RCC 7860 (cell line): Measurements from ENCODE around the gene CFAP45.

ENCODE experiments used
- DNase-seq: peaks from one replicate; pipeline ENCODE4 v3.0.0-alpha.2; 2015; ENCODE audit warnings: low spot score
- FAIRE-seq: peaks from 2 replicates; lab custom pipeline; 2012; peaks lifted over from hg19 to GRCh38; lab: Jason Lieb, UNC

The CFAP45 gene

DNA sequence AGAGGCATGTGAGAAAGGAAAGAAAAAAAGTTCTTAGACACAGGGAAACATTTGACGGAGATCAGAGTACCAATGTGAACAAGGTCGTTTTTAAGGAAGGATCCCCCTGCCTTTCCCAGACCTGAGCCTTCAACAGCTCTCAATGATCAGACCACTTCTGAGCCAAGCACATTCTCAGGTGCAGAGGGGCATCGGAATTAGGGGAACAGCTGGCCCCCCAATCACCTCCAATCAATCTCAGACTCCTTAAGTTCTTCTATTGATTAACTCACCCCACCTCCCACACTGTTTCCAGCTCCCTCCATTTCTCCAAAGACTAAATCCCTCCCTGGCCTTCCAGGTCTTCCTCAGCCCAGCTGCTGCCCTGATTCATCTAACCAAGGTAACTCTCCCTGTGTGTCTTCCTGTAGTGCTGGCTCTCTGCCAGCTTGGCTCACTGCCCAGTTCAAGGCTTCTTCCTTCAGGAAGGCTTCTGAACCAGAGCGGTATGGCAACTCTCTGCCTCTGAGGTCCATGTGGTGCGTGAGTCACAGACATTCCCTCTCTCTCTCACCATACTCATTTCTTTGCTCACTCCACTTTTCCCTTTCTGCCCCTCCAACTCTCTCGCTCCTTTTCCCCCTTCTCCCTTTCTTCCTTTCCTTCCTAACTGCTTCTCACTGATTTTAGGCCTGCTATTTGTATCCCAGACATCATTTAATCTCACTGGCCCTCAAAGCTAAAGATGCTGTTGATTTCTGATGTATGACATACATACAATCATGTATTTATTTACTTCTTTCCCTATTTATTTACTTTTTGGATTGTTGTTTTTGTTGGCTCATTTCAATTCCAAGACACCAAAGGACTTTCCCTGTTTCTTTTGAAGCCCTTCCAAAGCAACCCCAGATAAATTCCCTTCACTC is 18.1 kb downstream of the CFAP45 start:
- DNase-seq: peak; percentile 100
- peak; percentile 98 for FAIRE-seq

DNA sequence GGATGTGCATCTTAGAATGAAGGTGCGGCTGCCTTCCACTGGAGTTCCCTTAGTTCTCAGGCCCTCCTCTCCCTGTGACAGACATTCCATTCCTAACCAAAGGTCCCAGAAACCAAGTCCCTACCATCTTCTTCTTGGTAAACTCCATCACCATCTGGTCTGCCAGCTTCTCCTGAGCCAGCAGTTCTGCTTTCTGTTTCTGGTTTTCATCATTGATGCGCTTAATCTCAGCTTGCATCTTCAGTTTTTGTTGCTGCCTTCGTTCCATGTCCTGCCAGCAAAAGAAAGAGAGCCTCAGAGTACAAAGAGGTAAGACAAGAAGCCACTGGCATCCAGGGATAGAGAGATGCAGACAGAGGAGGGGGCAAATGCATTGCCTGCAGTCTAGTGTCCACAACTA is 19.5 kb downstream of the CFAP45 start:
- no peak for DNase-seq
- no peak for FAIRE-seq

DNA sequence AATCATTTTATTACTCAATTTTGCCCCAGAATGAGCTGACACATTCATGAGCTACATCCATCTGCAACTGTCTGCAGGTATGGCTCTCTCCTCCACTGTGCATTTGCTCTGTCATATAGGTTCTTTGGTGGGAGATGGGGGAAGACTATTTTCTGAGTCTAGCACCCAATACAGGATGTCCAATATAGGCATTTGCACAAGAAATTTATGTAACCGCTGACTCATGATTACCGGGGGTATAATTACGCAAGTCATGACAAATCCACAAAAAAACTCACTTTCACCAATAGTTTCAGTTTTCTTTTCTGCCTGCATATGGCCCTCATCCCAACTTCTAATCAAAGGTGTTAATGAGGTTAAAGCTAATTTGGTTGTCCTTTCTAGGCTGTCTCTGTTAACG is 20.0 kb downstream of the CFAP45 start:
- no peak for FAIRE-seq
- peak; percentile 34 for DNase-seq

DNA sequence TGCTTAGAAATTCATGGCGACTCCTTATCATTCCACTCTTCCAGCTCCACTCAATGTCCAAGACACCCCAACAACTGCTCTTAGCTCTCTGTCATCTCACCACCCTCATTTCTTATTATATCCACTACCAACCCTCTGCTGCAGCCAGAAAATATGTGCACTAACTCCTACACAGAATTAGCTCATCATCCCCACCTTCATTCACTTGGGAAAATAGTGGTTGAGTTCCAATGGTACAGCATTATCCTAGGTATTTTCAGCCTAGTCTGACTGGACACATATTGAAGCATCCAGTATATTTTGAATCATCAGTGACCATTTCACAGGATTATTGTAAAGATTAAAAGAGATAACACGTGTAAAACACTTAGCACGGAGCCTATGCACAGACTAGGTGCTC is 20.8 kb downstream of the CFAP45 start:
- no peak for DNase-seq

DNA sequence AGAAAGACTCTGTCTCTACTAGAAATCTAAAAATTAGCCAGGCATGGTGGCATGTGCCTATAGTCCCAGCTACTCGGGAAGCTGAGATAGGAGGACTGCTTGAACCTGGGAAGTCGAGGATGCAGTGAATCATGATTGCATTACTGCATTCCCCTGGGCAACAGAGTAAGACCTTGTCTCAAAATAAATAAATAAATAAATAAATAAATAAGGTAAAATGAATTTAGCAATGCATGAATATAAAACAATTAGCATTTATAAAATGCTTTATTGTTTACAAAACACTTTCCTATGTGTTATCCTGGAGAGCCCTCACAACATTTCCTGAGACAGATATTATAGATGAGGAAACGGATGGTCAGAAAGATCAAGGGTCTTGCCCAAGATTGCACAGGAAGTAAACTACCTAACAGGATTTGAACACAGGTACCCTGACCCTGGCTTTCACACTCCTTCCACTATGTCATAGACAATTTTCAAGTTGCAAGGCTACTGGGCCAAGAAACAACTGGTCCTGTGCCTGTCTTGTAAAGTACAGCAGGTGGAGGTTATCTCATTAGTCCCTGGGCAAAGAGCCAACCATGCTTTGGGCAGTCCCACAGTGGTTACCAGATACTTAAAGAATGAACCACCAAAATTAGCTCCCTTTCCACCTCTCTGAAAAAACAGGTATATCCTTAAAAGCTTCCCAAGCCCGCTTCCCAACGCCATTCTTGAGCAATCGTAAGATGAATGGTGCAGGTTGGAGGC is 22.1 kb downstream of the CFAP45 start:
- DNase-seq (no peak), FAIRE-seq (no peak)

More for the DNA sequence above, 20.8 kb downstream of the CFAP45 start:
- no peak for FAIRE-seq

DNA sequence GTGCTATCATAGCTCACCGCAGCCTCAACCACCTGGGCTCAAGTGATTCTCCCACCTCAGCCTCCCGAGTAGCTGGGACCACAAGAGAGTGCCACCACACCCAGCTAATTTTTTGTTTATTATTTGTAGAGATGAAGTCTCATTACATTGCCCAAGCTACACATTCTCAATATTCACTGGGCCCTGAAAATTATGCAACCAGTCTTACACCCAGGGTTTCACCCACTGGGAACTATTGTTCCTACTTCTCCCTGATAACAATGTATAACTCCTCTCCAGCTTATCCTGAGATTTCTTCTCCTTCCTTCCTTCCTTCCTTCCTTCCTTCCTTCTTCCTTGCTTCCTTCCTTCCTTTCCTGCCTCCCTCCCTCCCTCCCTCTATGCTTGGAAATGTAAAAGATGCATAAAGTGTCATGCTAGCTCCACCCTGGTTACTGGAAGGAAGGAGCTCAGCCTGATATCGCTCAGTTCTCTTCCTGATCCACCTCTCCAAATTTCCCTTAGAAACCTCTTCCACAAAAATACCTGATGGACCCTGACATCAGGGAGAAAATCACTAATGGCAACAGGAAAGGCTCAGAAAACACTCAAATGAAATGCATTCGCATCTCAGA is 26.3 kb downstream of the CFAP45 start:
- FAIRE-seq (no peak), DNase-seq (no peak)

DNA sequence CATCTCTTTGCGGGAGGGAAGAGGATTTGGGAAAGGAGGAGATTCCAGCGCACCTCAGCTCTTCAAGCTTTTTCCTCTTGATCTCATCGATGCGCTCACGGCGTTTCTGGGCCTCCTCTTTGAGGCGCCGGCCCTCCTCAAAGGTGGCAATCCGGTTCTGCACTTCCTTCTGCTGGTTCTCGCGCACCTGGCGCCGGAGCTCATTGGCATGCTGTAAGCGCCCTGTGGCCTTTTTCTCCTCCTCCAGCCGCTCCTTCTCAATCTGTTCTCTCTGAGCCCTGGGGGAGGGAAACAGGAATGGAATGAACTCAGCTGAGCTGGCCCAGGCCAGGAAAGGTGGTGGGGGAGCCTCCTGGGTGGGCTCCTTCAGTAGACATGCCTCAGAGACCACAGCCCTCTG is 27.1 kb downstream of the CFAP45 start:
- DNase-seq (no peak), FAIRE-seq (no peak)

DNA sequence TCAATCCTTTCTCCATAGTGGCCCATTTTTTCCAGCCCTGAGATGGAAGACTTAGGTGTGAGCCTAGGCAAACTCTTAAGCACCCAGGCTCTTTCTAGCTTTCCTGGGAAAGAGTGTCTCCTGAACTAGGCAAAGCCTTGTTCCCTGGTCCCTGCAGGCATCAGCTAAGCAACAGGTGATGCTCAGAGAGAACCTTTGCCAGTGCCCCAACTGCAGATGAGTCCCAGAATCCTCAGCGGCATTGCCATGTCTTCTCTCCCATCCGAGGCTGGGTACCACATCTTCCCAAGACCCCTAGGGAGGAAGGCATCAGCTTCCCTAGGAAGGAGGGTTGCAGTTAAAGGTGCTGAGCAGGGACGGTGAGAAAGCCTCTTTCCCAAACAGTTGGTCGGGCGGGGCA is 29.3 kb downstream of the CFAP45 start:
- no peak for FAIRE-seq
- DNase-seq: no peak

DNA sequence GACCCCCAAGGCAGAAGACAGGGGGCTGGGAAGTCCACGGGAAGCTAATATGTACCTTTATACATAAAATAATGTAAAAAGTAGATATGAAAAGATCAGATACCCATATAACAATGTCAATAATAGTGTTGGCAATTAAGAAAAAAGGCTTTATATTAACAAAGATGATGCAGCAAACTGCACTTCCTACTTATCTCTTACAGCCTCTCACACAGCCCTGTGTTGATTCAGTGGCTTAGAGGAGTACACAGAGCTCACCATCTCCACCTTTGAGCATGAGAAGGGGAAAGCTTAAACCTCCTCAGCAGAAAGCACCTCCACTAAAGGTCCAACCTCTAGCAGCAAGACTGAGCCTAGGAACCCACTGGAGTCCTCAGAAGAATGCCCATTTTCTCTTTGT is 30.4 kb downstream of the CFAP45 start:
- FAIRE-seq (no peak), DNase-seq (no peak)

DNA sequence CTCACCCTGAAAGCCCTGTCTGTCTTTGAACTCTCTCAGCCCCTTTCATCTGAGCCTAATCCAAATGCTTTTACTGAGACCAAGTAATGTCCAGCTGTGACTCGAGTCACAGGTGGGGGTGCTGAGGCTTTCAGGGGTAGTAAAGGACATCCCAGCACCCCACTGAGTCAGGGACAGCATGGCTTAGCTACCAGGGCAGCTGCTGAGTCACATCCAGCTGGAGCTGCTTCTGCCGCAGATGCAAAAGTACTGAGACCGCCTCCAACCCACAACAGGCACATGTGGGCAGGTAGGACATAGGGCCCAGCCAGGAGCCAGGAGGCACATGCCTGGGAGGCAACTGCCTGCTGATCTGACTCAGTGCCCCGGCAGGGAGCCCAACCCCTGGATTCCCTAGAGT is 30.8 kb downstream of the CFAP45 start:
- FAIRE-seq (peak; percentile 89), DNase-seq (peak; percentile 90)

DNA sequence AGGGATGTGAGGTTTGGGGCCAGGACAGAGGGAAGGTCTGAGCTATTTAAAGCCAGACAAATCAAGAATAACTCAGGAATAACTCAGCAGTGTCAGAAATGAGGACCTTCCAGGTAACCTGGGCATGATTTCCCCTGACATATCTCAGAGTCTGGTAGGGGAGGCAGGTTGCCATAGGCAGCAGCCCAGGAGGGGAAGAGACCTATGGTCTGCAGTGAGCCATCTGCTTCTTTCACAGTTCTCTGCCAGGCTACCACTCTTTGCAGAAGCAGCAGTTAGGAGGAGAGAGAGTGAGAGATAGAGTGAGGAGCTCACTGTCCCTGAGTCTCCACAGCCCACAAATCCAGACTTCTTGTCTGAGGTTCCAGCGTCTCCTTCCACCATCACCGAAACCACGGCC is 31.2 kb downstream of the CFAP45 start:
- DNase-seq (no peak), FAIRE-seq (no peak)

DNA sequence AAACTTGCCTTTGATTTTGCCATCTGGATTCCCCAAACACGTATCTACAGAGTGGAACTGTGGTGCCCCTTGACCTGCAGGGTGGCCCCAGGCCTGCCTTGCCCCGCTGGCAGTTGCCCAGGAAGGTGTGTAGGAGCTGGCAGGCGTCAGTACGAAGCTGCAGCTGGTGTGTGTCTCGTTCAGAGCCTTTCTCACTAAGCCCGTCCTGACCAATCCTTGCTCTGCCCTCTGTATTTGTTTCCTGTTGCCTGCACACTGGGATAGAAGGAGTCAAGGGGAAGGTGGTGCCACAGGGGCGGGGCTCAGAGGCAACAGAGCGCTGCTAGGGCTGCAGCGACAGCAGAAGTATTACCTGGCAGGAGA is 32.3 kb downstream of the CFAP45 start:
- no peak for FAIRE-seq
- DNase-seq: no peak

DNA sequence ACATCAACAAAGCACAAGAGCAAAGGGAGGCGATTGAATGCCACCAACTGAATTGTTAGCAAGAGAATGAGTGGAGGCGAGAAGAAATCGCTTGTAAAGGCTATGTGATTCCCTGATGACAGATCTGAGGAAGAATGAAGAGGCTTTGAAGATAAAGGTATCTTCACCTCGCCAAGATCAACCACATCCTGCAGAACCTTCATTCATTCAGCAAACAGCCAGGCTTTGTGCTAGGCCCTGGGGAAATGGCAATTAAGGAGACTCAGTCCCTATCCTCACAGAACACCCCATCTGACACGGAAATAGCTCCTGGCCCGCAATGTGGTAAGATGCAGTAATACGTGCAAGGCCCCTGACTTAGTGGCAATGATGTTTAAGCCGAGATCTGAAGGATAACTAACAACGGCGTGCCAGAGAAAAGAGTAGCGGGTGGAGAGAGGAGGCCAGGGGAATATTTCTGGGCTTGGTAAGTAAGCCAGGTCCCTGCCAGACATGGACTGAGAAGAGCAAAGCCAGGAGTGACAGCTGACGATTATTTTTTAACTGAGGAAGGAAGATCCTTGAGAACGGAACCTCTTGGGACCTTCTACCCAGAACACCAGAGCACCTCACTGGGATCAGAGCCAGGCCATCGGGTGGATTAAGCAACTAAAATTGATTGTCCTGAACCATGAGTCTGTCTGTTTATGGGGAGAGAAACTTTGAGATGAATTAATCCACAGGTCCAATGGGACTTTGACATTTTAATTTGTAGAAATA is 32.9 kb downstream of the CFAP45 start:
- DNase-seq: no peak
- no peak for FAIRE-seq

DNA sequence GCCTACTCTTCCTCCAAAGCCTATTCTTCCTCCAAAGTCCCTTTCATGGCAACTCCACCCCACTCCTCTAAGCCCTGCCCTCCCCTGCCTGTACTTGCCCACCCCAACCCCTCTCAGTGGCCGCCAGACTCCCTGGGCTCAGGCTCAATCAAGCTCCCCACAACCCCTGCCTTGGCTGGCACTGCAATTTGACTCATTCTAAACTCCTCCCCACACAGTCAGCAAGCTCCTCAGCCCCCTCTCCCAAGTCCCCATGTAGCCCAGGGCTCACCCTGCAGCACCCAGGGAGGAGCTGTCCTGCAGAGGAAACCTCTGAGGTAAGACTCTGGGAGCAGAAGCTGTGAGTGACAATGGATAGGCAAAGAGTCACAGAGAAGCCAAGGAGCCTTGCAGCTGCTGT is 33.9 kb downstream of the CFAP45 start:
- no peak for DNase-seq
- no peak for FAIRE-seq

DNA sequence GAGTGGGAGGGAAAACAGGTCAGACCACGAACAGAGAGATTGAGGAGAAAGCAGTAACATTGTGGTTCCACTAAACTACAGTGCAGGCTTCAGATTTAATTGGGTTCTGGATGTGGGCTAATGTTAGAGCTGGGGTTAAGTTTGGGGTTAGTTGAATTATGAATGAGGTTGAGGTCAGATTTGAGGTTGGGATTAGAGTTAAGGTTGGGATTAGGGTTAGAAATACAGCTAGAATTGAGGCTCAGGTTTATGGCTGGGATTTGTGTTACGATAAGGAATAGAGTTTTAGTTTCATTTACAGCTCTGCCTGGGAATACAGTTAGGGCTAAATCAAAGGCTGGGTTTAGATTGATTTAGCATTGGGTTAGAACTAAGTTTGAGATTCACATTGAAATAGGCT is 35.7 kb downstream of the CFAP45 start:
- no peak for FAIRE-seq

DNA sequence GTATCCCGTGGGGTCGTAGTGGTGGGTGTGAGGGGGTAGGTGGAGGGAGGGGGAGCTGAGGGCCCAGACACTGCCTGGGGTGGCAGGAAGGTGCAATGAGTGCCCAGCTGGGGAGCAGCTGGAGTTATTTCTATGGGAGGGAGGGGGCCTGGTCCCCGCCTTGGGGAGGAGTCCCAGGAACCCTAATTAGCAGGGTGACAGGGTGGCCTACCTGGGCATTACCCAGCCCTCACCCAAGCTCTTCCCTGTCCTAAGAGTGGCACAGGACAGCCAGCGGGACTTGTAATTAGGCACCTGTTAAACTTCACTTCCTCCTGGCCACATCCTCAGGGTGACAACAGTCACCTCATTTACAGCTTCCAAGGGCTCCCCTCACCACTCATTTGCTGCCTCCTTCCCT is 37.4 kb downstream of the CFAP45 start, which contains the start of gene VSIG8:
VSIG8 (minus strand) TSS at position 101 of the 400 bp plus-strand sequence. CDS start 136 bp downstream, outside the sequence.
- FAIRE-seq (no peak), DNase-seq (no peak)

More for the DNA sequence above, 35.7 kb downstream of the CFAP45 start:
- no peak for DNase-seq

DNA sequence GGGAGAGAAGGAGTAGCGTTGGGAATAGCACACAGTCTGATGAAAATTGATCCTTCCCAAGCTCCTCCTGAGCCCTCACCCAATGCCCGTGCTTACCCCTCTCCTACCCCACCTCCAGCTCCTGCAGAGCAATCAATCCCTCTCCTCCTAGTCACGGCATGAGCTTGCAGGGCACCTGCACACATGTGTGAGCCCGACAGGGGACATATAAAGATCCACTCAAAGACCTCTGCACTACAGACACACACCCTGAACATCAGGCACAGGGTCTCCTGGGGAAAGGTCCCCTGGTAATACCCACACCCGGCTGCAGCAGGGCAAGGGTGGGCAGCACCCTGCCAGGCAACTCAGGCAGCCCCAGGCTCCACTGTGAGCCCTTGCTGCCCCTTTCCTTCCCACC is 37.9 kb downstream of the CFAP45 start:
- FAIRE-seq: no peak
- no peak for DNase-seq

DNA sequence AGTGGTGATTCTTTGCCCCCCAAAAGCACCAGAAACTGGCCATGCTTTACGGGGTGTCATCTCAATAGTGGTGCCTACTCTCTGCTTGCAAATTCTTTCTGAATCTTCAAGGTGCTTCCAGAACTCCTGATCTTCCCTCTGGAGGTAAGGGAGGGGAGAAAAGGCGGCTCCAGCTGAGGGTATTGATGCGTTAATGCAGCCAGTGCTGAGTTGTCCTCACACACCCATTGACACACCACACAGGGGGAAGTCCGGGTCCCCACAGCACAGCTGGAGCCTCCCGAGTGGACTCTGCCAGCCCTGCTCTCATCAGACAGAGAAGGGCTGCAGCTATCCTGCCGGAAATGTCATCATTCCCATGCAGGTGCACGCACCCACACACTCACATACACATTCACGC is 38.7 kb downstream of the CFAP45 start:
- no peak for DNase-seq
- FAIRE-seq: no peak

DNA sequence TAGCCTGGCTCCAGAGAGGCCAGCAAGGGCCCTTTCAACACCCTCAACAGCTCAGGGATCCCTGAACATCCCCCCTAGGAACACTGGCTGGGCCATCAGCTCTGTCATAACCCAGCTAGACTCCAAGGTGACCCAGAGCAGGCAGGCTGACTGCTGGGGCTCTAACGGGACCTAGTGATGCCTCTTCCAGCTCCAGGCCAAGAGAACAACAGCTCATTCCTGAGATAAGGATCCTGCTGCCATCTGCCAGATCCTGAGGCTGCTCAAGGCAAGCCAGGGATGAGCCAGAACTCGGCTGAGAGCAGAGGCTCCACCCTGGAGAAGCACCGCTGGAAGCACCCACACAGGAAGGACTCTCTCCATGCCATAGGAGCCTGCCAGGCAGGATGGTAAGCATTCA is 39.5 kb downstream of the CFAP45 start:
- DNase-seq (no peak), FAIRE-seq (no peak)

DNA sequence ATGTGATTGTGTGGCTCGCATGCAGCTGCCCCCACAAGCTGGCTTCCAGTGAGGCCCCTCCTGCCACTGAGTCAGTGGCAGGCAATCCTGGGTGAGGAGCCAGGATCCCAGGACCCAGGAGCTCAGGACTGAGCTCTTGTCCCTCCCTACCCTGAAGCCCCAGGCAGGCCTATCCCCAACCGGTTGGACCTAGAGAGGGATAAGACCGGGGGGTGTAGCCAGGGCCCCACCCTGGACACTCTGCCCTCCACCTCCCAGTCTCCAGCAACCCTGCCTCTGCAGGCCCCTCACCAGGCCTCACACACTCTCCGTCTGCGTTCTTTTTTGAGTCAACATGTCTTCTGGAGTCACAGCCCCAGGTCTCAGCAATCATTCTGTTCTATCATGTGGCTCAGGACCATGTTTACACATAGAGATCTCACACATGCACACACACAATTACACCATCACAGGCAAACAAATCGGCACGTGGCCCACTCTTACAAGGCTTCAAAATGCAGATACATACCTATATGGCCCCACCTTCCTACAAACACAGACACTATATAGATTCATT is 40.1 kb downstream of the CFAP45 start:
- DNase-seq (no peak), FAIRE-seq (no peak)

DNA sequence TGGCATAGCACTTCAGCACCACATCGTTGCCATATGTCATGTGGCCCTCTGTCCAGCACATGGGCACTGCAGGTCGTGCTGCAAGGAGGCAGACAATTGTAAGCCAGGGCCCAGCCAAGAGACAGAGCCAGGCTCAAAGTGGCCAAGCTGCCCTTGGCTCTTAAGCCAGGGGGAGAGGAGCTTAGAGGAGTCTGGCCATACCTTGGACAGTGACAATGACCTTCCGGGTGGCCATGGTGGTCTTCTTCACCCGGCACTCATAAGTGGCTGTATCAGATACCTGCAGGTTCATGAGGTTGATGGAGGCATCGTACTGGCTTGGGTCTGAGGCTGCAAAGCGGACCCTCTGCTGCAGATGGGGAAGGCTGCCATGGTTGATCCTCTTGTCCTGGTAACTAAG is 42.1 kb downstream of the CFAP45 start:
- DNase-seq (no peak), FAIRE-seq (no peak)
